NCI-H187 treated with DMSO at 0.1 percent for 48 hours (cell line): ENCODE results near the gene KIRREL2.
"Not testable (repeated sequence)": the region's sequence is repeated elsewhere in the genome, so short reads cannot be mapped to it uniquely, and the experiment has no call there.

Experiments
- DNase-seq: peaks from one replicate; lab custom pipeline; 2025; lab: John Stamatoyannopoulos, UW

The KIRREL2 gene

GRCh38 chr19:35869327-35870123, 12.8 kb downstream of the KIRREL2 start:
- DNase-seq: peak; percentile 97

GRCh38 chr19:35870124-35870736, 13.5 kb downstream of the KIRREL2 start:
- not testable (repeated sequence) for DNase-seq

- DNase-seq: no peak
Observed at GRCh38 chr19:35870798-35871197, 14.1 kb downstream of the KIRREL2 start.

- no peak for DNase-seq
Observed at GRCh38 chr19:35871611-35872010, 14.9 kb downstream of the KIRREL2 start.

GRCh38 chr19:35872180-35872579, 15.5 kb downstream of the KIRREL2 start:
- DNase-seq: no peak

- DNase-seq: no peak
Observed at GRCh38 chr19:35874392-35874930, 17.8 kb downstream of the KIRREL2 start.

- no peak for DNase-seq
Observed at GRCh38 chr19:35879068-35879467, 22.4 kb downstream of the KIRREL2 start.

- no peak for DNase-seq
Observed at GRCh38 chr19:35879770-35880317, 23.1 kb downstream of the KIRREL2 start.

- DNase-seq: peak; percentile 18
Observed at GRCh38 chr19:35882114-35882832, 25.6 kb downstream of the KIRREL2 start.

GRCh38 chr19:35883882-35884281, 27.2 kb downstream of the KIRREL2 start:
- no peak for DNase-seq

GRCh38 chr19:35885225-35885738, 28.6 kb downstream of the KIRREL2 start:
- no peak for DNase-seq

- no peak for DNase-seq
Observed at GRCh38 chr19:35885904-35886303, 29.2 kb downstream of the KIRREL2 start.

- DNase-seq: no peak
Observed at GRCh38 chr19:35887197-35887596, 30.5 kb downstream of the KIRREL2 start.

- no peak for DNase-seq
Observed at GRCh38 chr19:35888398-35888797, 31.7 kb downstream of the KIRREL2 start.

- DNase-seq: no peak
Observed at GRCh38 chr19:35889370-35890112, 32.8 kb downstream of the KIRREL2 start.

- no peak for DNase-seq
Observed at GRCh38 chr19:35890113-35890650, 33.5 kb downstream of the KIRREL2 start.

GRCh38 chr19:35891819-35892218, 35.1 kb downstream of the KIRREL2 start:
- not testable (repeated sequence) for DNase-seq

- DNase-seq: no peak
Observed at GRCh38 chr19:35894342-35894741, 37.6 kb downstream of the KIRREL2 start.

GRCh38 chr19:35895911-35896642, 39.4 kb downstream of the KIRREL2 start:
- no peak for DNase-seq

GRCh38 chr19:35896643-35897040, 39.9 kb downstream of the KIRREL2 start:
- DNase-seq: no peak
